DND-41 (cell line): ENCODE results near the gene HOXA3.
A peak's percentile ranks its signal among the peaks of the same experiment; 100 is the strongest.

ENCODE experiments used
- ATAC-seq: fragments of 200-7000 bp; cut with Tn5 transposase; 3 replicates; pipeline ENCODE4 v1.9.1; 2021; ENCODE audit warnings: low read depth; ENCODE audit not compliant: insufficient read depth
- DNase-seq: peaks from one replicate; pipeline ENCODE4 v3.0.0-alpha.2; 2020
- H2AFZ ChIP-seq: 2 replicates; pipeline ENCODE4 v1.6.0; 2012; ENCODE audit warnings: low read depth, low read length
- H3K27ac ChIP-seq: 2 replicates; pipeline ENCODE4 v1.5.1; 2012; ENCODE audit warnings: low read length, inconsistent platforms
- H3K27me3 ChIP-seq: fragments of 200-600 bp; sonication (generic); 2 replicates; pipeline ENCODE4 v1.6.0; 2012; ENCODE audit warnings: low read length, mild to moderate bottlenecking, inconsistent platforms; ENCODE audit not compliant: insufficient read depth, poor library complexity
- H3K36me3 ChIP-seq: 2 replicates; pipeline ENCODE4 v1.5.1; 2012; ENCODE audit warnings: low read length, inconsistent platforms; ENCODE audit not compliant: insufficient read depth
- H3K4me1 ChIP-seq: 2 replicates; pipeline ENCODE4 v1.5.1; 2012; ENCODE audit warnings: mild to moderate bottlenecking, low read length; ENCODE audit not compliant: insufficient read depth
- H3K4me2 ChIP-seq: 2 replicates; pipeline ENCODE4 v1.6.0; 2012; ENCODE audit warnings: mild to moderate bottlenecking, moderate library complexity, low read length, inconsistent platforms; ENCODE audit not compliant: insufficient read depth
- H3K4me3 ChIP-seq, 2 experiments: fragments of 200-600 bp in 1 of 2; shearing (Covaris generic) in 1 of 2; 2 replicates each; pipeline ENCODE4 v1.5.1; 2012 to 2016; ENCODE audit warnings: inconsistent platforms in 2 of 2, low read length in 2 of 2, mild to moderate bottlenecking in 2 of 2, low read depth in 1 of 2, moderate library complexity in 1 of 2
- H3K79me2 ChIP-seq: 2 replicates; pipeline ENCODE4 v1.6.0; 2012; ENCODE audit warnings: low read length, inconsistent platforms; ENCODE audit not compliant: insufficient read depth
- H3K9ac ChIP-seq: 2 replicates; pipeline ENCODE4 v1.6.0; 2012; ENCODE audit warnings: low read depth, mild to moderate bottlenecking, inconsistent platforms, low read length, moderate library complexity
- H3K9me3 ChIP-seq: 2 replicates; pipeline ENCODE4 v1.5.1; 2012; ENCODE audit warnings: low read length, moderate library complexity, mild to moderate bottlenecking, inconsistent platforms; ENCODE audit not compliant: insufficient read depth, severe bottlenecking
- H4K20me1 ChIP-seq: 2 replicates; pipeline ENCODE4 v1.6.0; 2012; ENCODE audit warnings: low read length; ENCODE audit not compliant: insufficient read depth
- EZH2 ChIP-seq: IDR thresholded peaks from 3 replicates; pipeline ENCODE4 v1.6.1; 2012; ENCODE audit warnings: borderline replicate concordance, low read depth, mild to moderate bottlenecking, moderate library complexity, low read length, inconsistent platforms; ENCODE audit not compliant: severe bottlenecking
- TF ChIP-seq, protein P1 (sequence below): IDR thresholded peaks from 2 replicates; pipeline ENCODE4 v1.5.1; 2012; ENCODE audit warnings: borderline replicate concordance, low read length, moderate library complexity, mild to moderate bottlenecking; ENCODE audit not compliant: poor library complexity, severe bottlenecking; ENCODE audit errors: extremely low read depth

HOXA3 gene

DNA sequence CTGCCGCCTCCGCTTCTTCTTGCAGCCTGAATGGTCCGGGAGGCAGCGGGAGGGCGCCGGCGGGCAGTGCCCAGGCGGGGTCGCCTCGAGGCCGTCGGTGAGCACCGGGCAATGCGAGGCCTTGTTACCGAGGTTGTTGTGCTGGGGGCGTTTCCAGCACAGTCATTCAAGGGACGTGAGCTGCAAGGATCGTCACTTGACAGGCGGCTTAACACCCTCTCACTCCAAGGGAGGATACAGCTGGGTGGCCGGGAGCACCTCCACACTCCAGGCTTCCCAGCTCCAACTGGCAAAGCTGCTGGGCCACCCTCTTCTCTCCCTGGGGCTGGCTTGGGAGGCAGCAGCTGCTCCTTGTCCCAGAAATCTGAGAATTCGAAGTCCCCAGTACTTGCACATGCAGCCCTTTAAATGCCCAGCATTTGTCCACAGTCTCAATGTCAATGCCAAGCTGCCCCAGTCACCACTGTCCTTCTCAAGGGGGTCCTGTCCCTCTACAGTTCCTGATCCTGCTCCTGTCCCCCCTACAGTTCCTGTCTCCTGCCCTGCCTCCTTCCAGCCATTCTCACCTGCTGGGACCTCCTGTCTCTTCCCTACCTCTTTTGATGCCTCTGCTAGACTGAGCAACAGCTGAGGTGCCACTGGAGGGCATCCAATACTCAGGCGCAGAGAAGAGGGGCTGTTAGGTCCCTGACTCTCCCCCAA, 37.1 kb upstream of the HOXA3 start:
- peaks cover 14% of the 10 kb centered on the region for H3K27me3 ChIP-seq
- H3K4me3 ChIP-seq: no peak overlapping the region
- H3K4me2 ChIP-seq: no peak overlapping the region
- no peak overlapping the region for H3K9ac ChIP-seq
- H3K4me1 ChIP-seq: peaks cover 18% of the 10 kb centered on the region
- no peaks in the 10 kb centered on the region for H3K9me3 ChIP-seq
- H2AFZ ChIP-seq: no peak overlapping the region
- H3K27ac ChIP-seq: no peak overlapping the region
- no peak for DNase-seq
- H3K36me3 ChIP-seq: no peaks in the 10 kb centered on the region
- ATAC-seq: no peak
- no peaks in the 10 kb centered on the region for H4K20me1 ChIP-seq
- no peak for TF ChIP-seq EZH2
- TF ChIP-seq, protein P1, sequence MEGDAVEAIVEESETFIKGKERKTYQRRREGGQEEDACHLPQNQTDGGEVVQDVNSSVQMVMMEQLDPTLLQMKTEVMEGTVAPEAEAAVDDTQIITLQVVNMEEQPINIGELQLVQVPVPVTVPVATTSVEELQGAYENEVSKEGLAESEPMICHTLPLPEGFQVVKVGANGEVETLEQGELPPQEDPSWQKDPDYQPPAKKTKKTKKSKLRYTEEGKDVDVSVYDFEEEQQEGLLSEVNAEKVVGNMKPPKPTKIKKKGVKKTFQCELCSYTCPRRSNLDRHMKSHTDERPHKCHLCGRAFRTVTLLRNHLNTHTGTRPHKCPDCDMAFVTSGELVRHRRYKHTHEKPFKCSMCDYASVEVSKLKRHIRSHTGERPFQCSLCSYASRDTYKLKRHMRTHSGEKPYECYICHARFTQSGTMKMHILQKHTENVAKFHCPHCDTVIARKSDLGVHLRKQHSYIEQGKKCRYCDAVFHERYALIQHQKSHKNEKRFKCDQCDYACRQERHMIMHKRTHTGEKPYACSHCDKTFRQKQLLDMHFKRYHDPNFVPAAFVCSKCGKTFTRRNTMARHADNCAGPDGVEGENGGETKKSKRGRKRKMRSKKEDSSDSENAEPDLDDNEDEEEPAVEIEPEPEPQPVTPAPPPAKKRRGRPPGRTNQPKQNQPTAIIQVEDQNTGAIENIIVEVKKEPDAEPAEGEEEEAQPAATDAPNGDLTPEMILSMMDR: no peak
- no peaks in the 10 kb centered on the region for H3K79me2 ChIP-seq

- H3K9ac ChIP-seq: no peak overlapping the region
- peak; percentile 74 for ATAC-seq
- TF ChIP-seq EZH2: no peak
- TF ChIP-seq, protein P1: no peak
- no peak overlapping the region; the same call in 1 of the 2 replicates for H2AFZ ChIP-seq
- no peaks in the 10 kb centered on the region for H3K79me2 ChIP-seq
- H3K9me3 ChIP-seq: no peaks in the 10 kb centered on the region
- H3K4me3 ChIP-seq: peak overlapping the region in 1 of 2 experiments; percentile 22; a peak in 1 of 4 replicates
- H3K27ac ChIP-seq: no peak overlapping the region
- H3K4me2 ChIP-seq: peak overlapping the region; percentile 55
- no peaks in the 10 kb centered on the region for H3K36me3 ChIP-seq
- peak; percentile 52 for DNase-seq
- peaks cover 14% of the 10 kb centered on the region for H3K27me3 ChIP-seq
- H3K4me1 ChIP-seq: peaks cover 18% of the 10 kb centered on the region
- H4K20me1 ChIP-seq: no peaks in the 10 kb centered on the region
These were observed 36.3 kb upstream of the HOXA3 start for GRCh38 chr7:27188386-27189294.

DNA sequence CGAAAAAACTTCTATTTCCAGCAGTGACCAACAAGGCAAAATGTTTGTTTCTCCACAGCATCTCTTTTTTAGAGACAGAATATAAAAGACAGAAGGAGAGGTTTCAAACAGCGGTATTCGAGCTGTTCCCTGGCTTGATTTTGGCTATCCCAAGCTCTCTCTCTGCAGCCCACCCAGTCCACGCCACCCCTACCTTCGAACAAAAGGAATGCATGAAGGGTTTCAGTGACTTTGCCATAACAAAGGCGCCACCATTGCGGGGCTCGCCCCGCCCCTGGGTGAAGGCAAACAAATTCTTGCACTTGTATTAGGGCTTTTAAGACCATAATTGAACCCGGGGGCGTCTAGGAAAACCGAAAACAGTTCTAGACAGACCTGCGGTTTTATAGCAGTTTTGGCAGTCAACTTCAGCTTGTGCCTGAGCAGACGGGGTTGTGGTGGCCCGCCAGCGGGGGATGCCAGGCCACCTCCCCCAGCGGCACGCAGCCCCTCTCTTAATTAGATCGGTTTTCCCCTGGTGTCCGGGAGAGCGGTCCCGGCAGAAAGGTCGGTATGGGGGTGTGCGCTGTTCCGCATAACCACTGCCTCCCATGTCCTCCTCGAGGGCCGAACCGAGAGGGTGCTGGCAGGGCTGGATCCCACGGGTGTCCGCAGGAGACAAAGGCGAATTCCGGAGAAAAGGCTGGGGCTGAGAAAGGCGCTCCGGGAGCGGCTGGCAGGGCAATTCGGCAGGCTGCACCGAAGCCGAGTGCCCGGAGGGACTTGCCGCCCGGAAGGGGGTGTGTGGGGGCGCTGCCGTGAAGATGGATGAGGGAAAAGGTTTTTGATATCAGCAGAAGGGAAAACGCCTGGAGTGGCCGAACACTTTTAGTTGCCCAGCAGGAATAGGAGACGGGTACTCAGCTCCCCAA, 35.3 kb upstream of the HOXA3 start:
- H2AFZ ChIP-seq: no peak overlapping the region
- H3K9ac ChIP-seq: no peak overlapping the region
- ATAC-seq (peak; percentile 71), DNase-seq (peak; percentile 41)
- peaks cover 18% of the 10 kb centered on the region for H3K4me1 ChIP-seq
- no peak overlapping the region for H3K27ac ChIP-seq
- TF ChIP-seq, protein P1: no peak
- no peak for TF ChIP-seq EZH2
- H3K4me2 ChIP-seq: peak overlapping the region; percentile 55
- H3K4me3 ChIP-seq: peak overlapping the region in 1 of 2 experiments; percentile 22; a peak in 2 of 4 replicates
- H3K27me3 ChIP-seq: peaks cover 14% of the 10 kb centered on the region
- H3K9me3 ChIP-seq: no peaks in the 10 kb centered on the region
- H3K79me2 ChIP-seq: no peaks in the 10 kb centered on the region
- H4K20me1 ChIP-seq: no peaks in the 10 kb centered on the region
- no peaks in the 10 kb centered on the region for H3K36me3 ChIP-seq
